Esophagus (tissue), 2 donors: ENCODE data around the gene CCND2. TPM values are rescaled to one million over a fixed set of nuclear protein-coding genes. Genes with fewer than 3 reads are reported as not detected.

Experiments
- H3K27ac ChIP-seq, 2 donors: one replicate each; pipeline ENCODE4 v1.5.1; 2013; ENCODE audit warnings: low read depth in 2 of 2, mild to moderate bottlenecking in 2 of 2, inconsistent platforms in 1 of 2, low read length in 1 of 2, moderate library complexity in 1 of 2
- H3K27me3 ChIP-seq, 2 donors: one replicate each; pipeline ENCODE4 v1.6.1; 2013; ENCODE audit warnings: low read length in 2 of 2, control low read depth in 1 of 2, mild to moderate bottlenecking in 1 of 2; ENCODE audit not compliant: insufficient read depth in 2 of 2, control insufficient read depth in 1 of 2
- H3K36me3 ChIP-seq, 2 donors: one replicate each; pipeline ENCODE4 v1.6.1; 2013; ENCODE audit warnings: low read length in 1 of 2; ENCODE audit not compliant: control insufficient read depth in 2 of 2, insufficient read depth in 2 of 2
- H3K4me1 ChIP-seq, 2 donors: one replicate each; pipeline ENCODE4 v1.6.1; 2013; ENCODE audit warnings: low read length in 1 of 2; ENCODE audit not compliant: control insufficient read depth in 2 of 2, insufficient read depth in 2 of 2
- H3K4me3 ChIP-seq, 2 donors: one replicate each; pipeline ENCODE4 v1.5.1; 2013; ENCODE audit warnings: low read length in 2 of 2, mild to moderate bottlenecking in 2 of 2, low read depth in 1 of 2, moderate library complexity in 1 of 2
- H3K9me3 ChIP-seq, 2 donors: one replicate each; pipeline ENCODE4 v1.6.1; 2013; ENCODE audit warnings: mild to moderate bottlenecking in 2 of 2, low read depth in 1 of 2, low read length in 1 of 2, moderate library complexity in 1 of 2; ENCODE audit not compliant: control insufficient read depth in 2 of 2, insufficient read depth in 1 of 2
- WGBS, 2 donors: extraction: QIAGEN DNeasy Blood & Tissue Kit; methylation state at CpG; one replicate each; pipeline ENCODE4 v1.1.7; 2013; 5-methylcytosine and 5-hydroxymethylcytosine counted together
- polyA plus RNA-seq, 2 donors: library from polyadenylated mRNA; stranded (reverse); fragments of 200-250 nt; gene quantifications; one replicate each; pipeline ENCODE4 v1.2.3, GENCODE V29; 2013
- donor health status: healthy with polysubstance abuse.
- donor health status: Bipolar disorder and iron deficiency.

CCND2 gene
- polyA plus RNA-seq, 2 donors = 5.7 to 6.1 TPM

- 3 to 5% methylated on average over 26 of the region's 26 CpGs for WGBS, 2 donors
- H3K9me3 ChIP-seq = no peaks in the 10 kb centered on the region
- peak overlapping the region; percentile 27 to 53 for H3K4me3 ChIP-seq
- peaks cover 4 to 9% of the 10 kb centered on the region in 2 donors for H3K4me1 ChIP-seq
- peak overlapping the region; percentile 83 to 90 for H3K27ac ChIP-seq
- no peaks in the 10 kb centered on the region for H3K36me3 ChIP-seq
- peaks cover 0 to 7% of the 10 kb centered on the region in 2 donors for H3K27me3 ChIP-seq
Measured at GRCh38 chr12:4268329-4269181, 5.0 kb upstream of the CCND2 start.

GRCh38 chr12:4269279-4269991, 4.1 kb upstream of the CCND2 start:
- Histone ChIP-seq H3K36me3 (no peaks in the 10 kb centered on the region), H3K4me3 (peak overlapping the region; percentile 27 to 53), H3K27me3 (peaks cover 0 to 7% of the 10 kb centered on the region in 2 donors), H3K27ac (peak overlapping the region; percentile 83 to 90), H3K9me3 (no peaks in the 10 kb centered on the region), H3K4me1 (peaks cover 4 to 12% of the 10 kb centered on the region in 2 donors)
- WGBS, 2 donors = 1 to 3% methylated on average over 54 to 73 of the region's 73 CpGs

- H3K4me1 ChIP-seq = peaks cover 4 to 12% of the 10 kb centered on the region in 2 donors
- peak overlapping the region; percentile 35 to 53 for H3K4me3 ChIP-seq
- H3K27me3 ChIP-seq = peaks cover 0 to 7% of the 10 kb centered on the region in 2 donors
- no peaks in the 10 kb centered on the region for H3K36me3 ChIP-seq
- no peaks in the 10 kb centered on the region for H3K9me3 ChIP-seq
- WGBS, 2 donors = 4 to 5% methylated on average over 39 of the region's 39 CpGs
- H3K27ac ChIP-seq = peak overlapping the region; percentile 86 to 90
Measured at GRCh38 chr12:4270016-4270830, 3.3 kb upstream of the CCND2 start.

GRCh38 chr12:4270831-4271716, 2.5 kb upstream of the CCND2 start:
- H3K27ac ChIP-seq = peak overlapping the region; percentile 86 to 90
- H3K4me3 ChIP-seq = peak overlapping the region; percentile 35 to 53
- H3K9me3 ChIP-seq = no peaks in the 10 kb centered on the region
- H3K27me3 ChIP-seq = peaks cover 0 to 7% of the 10 kb centered on the region in 2 donors
- peaks cover 4 to 12% of the 10 kb centered on the region in 2 donors for H3K4me1 ChIP-seq
- WGBS, 2 donors = 1 to 2% methylated on average over 47 to 52 of the region's 52 CpGs
- no peaks in the 10 kb centered on the region for H3K36me3 ChIP-seq

- H3K4me1 ChIP-seq = peaks cover 4 to 12% of the 10 kb centered on the region in 2 donors
- WGBS, 2 donors = 0 to 1% methylated on average over 40 to 43 of the region's 43 CpGs
Measured at GRCh38 chr12:4271717-4272423, 1.7 kb upstream of the CCND2 start.

GRCh38 chr12:4272424-4273272, 914 bp upstream of the CCND2 start:
- H3K27me3 ChIP-seq = peaks cover 0 to 7% of the 10 kb centered on the region in 2 donors
- peak overlapping the region; percentile 28 to 71 for H3K4me3 ChIP-seq
- H3K9me3 ChIP-seq = no peaks in the 10 kb centered on the region
- H3K4me1 ChIP-seq = peaks cover 4 to 12% of the 10 kb centered on the region in 2 donors
- peak overlapping the region; percentile 83 to 92 for H3K27ac ChIP-seq
- H3K36me3 ChIP-seq = no peaks in the 10 kb centered on the region
- WGBS, 2 donors = 0 to 1% methylated on average over 43 to 62 of the region's 62 CpGs

More at GRCh38 chr12:4271717-4272423, 1.7 kb upstream of the CCND2 start:
- peak overlapping the region; percentile 35 to 53 for H3K4me3 ChIP-seq
- no peaks in the 10 kb centered on the region for H3K9me3 ChIP-seq
- H3K27ac ChIP-seq = peak overlapping the region; percentile 90 to 92
- H3K36me3 ChIP-seq = no peaks in the 10 kb centered on the region
- H3K27me3 ChIP-seq = peaks cover 0 to 7% of the 10 kb centered on the region in 2 donors

GRCh38 chr12:4273273-4273651, 300 bp upstream of the CCND2 start:
- H3K4me3 ChIP-seq = peak overlapping the region; percentile 71 to 86
- H3K9me3 ChIP-seq = no peaks in the 10 kb centered on the region

More at GRCh38 chr12:4273273-4273651, 300 bp upstream of the CCND2 start:
- Histone ChIP-seq H3K4me1 (peaks cover 4 to 12% of the 10 kb centered on the region in 2 donors), H3K36me3 (no peaks in the 10 kb centered on the region), H3K27ac (peak overlapping the region; percentile 91 to 93), H3K27me3 (peaks cover 0 to 7% of the 10 kb centered on the region in 2 donors)
- WGBS, 2 donors = 0 to 2% methylated on average over 10 of the region's 10 CpGs
